Forelimb muscle (tissue), 1 donor: Measurements from ENCODE around the gene CHD2. TPM values are rescaled to one million over a fixed set of nuclear protein-coding genes. Genes with fewer than 3 reads are reported as not detected.

ENCODE experiments used
- DNase-seq: peaks from one replicate; pipeline ENCODE4 v3.0.0-alpha.2; 2013; ENCODE audit warnings: low read depth
- polyA plus RNA-seq: library from polyadenylated mRNA; unstranded; fragments of 120-200 nt; gene quantifications from one replicate; pipeline ENCODE4 v1.2.1, GENCODE V29; 2013; ENCODE audit not compliant: insufficient read length

CHD2 gene
- polyA plus RNA-seq, 1 donor: 57.2 TPM

DNA sequence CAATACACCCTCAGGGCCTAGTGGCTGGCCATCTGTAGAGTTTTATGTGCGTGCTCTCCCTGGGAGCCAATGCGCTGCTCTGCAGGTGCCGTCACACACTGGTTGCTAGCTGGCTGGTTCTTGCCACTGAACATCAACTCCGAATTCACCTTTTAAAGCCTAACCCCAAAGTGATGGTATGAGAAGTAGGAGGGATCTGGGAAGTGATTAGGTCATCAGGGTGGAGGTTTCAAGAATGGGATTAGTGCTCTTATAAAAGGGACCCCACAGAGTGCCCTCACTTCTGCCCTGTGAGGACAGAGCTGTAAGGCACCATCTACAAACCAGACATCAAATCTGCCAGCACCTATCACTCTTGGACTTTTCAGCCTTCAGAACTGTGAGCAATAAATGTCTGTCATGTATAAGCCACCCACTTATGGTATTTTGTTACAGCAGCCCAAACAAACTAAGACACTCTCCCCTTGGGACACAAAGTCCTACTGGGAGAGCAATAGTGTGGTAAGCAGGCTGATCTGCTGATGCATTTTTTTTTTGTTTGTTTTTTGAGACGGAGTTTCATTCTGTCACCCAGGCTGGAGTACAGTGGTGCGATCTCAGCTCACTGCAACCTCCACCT, 168.6 kb downstream of the CHD2 start:
- DNase-seq: no peak

DNA sequence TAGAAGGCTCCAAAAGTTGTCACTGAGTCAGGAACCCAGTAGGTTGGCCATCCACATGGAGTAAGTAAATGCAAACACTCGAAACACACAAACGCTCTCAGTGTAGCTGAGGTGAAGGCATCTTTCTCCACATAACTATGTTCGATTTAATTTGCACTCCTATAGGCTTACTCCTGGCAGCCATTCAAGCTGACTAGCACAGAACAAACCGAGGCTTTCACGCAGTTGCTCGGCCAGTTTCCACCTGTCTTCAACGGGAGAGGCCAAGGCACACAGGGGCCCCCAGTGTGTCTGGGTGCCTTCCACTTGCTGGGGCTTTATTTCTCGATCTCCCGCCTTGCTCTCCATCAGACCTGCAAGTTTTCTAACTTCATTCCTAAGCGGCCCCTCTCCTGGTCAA, 170.0 kb downstream of the CHD2 start:
- no peak for DNase-seq

DNA sequence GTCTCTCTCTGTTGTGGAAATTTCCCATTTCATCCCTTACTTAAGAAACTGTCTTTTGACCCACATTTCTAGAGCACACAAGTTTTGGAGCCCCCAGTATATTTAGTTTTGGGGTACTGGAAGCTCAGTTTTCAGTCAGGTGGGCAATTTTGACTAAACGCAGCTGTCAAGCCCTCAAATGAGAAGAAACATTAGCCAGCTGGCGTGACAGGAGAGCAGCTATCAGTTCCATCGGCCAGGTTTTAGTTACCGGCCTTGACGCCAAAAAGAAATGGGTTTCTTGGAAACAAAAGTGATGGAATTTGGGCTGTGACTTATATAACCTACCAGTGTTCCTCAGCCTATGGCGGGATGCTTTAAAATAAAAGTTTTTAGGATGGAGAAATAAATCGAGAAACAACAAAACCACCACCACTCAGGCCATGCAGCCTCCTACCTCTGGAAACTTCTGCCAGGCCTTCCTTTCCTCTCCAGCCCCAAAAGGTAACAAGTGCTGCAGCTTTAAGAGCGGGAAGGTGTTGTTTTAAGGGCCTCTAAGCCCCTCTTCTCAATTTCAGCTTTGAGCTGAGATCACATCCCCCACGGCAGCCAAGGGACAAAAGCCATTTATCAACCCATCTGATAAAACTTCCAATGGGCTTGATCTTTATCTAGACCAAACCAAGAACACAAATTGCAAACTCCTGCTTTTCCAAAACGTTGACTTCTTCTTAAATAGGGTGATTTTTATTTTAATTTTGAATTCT, 170.6 kb downstream of the CHD2 start:
- DNase-seq: no peak

DNA sequence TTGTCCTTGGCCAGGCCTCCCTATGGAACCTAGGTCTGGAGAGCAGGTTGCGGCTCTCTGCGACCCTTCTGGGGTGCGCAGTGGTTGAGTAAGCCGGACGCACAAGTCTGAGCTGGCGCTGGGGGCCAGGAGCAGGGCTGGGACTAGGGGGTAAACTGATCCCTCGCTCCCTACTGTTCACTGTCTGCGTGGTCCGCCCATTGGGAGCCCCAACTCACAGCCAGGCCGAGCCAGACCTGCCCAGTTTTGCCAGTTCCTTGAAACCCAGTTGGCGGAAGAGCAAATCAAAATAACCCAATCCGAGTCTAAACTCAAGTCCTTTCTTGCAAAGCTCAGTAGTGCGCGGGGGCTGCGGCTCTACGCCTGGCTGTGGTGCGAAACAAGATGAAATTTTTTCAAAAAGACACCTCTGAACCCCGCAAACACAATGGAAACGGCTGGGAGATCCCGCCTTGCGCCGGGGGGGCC, 171.4 kb downstream of the CHD2 start:
- no peak for DNase-seq

DNA sequence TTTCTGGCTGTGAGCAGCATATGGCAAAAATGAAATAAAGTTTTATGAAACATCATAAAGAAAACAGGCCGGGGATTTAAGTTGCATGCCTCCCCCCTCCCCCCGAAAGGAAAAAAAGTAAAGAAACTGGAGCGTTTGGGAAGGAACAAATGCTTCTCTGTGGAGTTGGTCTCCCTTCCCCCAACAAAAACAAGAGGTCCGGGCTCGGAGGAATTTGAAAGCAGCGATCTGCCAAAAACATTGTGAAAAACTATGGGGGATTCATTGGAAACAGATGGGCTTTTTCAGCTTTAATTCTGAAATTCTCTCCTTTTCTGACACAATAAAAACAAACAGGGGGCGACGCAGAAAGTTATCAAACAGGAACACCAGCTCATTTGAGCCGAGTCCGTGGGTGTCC, 171.9 kb downstream of the CHD2 start:
- peak; percentile 50 for DNase-seq

DNA sequence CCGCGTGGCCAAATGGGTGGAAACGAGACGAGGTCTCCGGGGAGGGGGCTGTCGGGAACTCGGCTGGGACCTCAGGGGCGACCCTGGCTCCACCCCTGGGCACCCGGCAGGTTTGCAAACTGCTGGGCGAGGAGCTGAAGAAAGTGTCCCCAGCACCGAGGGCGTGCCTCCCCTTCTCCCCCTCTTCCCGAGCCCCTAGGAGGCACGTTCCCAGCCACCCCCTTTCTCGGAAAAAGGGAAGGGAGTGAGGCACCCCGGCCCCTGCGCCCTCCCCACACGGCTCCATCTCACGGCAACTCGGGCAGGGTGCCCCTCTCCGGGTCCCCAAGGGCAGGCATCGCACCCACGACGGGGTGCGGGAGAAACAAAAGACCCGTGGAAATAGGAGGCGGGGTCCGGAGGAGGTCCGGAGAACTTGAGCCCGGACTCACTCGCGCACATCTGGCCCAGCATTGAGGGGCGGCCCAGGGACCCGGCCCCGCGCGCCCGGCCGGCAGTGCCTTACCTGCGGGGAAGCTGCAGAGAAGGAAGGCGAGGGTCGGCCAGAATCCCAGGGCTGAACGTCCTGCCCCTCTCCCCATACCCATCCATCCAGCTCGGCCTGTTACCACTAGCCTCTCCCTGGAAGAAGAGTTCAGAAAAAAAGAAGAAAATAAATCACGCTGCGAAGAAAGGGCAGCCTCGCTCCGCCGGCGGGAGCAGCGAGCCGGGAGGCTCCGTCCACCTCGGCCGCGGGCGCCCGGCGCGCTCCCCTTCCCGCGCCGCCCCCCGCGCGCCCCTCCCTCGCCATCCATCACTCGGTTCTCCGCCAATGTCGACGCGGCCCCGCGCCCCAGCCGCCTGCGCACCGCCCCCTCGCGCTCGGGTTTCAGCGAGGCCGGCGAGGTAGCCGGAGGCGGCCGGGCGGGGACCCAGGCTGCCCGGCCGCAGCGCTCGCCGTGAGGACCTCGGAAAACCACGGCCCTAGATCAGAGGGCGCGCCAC, 172.6 kb downstream of the CHD2 start:
- DNase-seq: peak; percentile 58

DNA sequence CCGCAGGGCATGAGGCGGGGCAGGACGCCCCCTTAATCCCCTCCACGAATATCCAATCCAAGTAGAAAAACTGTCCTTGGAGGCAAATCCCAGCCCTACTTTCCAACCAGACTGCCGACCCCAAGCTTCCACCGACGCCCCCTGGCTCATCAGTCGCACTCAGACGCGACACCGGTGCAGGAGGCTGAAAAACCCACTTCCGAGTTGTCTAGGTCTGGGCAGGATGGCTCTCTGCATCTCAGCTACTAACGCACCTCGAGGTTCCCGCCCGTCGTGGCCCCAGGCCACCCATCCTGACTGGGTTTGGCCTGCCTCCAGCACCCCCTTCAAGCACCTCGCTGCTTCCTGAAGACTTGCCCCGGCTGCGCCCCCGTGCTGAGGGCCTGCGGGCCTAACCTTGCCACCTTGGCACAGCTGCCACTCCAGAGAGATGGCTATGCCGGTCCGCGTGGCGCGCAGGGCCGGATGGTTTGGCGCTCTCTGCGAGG, 173.4 kb downstream of the CHD2 start:
- DNase-seq: no peak

DNA sequence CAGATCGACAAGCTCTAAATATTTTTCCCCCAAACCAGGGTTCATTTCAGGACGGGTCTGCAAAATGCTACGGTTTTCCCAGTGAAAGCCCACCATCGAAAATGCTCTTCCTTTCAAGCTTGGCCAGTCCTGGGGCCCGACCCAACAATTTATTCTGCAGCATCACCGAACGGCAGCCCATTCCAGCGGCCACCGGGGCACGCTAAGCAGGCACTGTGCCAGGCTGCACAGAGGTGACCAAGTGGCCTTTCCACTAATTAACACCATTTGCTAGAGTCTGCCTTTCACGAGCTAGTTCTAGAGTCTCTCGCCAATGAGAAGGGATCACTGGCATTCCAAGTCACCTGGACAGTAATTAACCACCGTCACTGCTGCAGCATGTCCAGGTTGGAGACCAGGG, 174.5 kb downstream of the CHD2 start:
- DNase-seq: no peak

DNA sequence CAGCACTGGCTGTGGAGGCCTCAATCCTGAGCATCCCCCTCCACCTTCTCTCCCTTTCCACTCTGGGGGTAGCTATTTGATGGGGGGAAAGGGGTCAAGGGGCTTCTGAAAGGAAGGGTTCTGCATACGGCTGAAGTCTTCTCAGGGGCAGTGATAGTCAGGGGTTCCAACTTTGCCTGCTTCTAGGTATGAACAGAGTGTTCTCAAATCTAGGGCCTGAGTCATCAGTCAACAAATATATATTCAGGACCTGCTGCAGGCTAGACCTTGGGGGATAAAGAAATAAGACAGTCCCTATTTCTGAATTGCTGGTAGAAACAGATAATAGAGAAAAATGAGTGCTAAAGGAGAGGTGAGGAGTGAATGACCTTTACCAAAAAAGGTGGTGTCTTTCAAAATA, 176.1 kb downstream of the CHD2 start:
- no peak for DNase-seq

DNA sequence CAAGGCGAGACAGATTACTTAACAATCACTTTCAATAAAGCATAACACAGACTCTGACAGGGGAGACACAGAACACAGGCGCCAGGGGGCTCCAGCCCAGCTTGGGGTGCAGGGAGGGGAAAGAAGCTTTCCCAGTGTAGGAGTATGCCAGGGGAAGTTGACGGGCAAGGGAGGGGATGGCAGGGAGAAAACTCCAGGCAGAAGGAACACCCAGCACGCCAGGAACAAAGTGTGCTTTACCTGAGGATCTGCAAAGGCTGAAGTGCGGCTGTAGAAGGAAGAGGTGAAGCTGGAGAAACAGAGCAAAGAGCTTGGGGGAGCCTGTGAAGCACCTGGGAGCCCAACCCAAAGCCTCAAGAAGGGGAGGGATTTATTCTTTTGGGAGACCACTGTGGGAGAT, 176.8 kb downstream of the CHD2 start:
- DNase-seq: no peak

Other genes starting within 250 kb of the CHD2 start
- 18.9 TPM for gene FAM174B, start 244.5 kb upstream of the CHD2 start, polyA plus RNA-seq
- 65.4 TPM for gene RGMA, start 188.9 kb downstream of the CHD2 start, polyA plus RNA-seq